Nephron (organoid): ENCODE data around the gene ITGA1.

Source experiments
- H3K27ac Mint-ChIP-seq, 3 experiments: 2 replicates each; pipeline ENCODE4 v1.8.0; 2020; ENCODE audit warnings: mixed read lengths in 3 of 3, mild to moderate bottlenecking in 2 of 3, moderate library complexity in 1 of 3
- H3K27me3 Mint-ChIP-seq: 2 replicates; pipeline ENCODE4 v1.8.0; 2021; ENCODE audit warnings: low read depth, mild to moderate bottlenecking, moderate library complexity, mixed read lengths
- H3K36me3 Mint-ChIP-seq: 2 replicates; pipeline ENCODE4 v1.8.0; 2020; ENCODE audit warnings: low read depth, mixed read lengths
- H3K4me1 Mint-ChIP-seq: 2 replicates; pipeline ENCODE4 v1.8.0; 2020; ENCODE audit warnings: mixed read lengths
- H3K4me3 Mint-ChIP-seq, 3 experiments: 2 replicates each; pipeline ENCODE4 v1.8.0; 2020; ENCODE audit warnings: mild to moderate bottlenecking in 3 of 3, mixed read lengths in 3 of 3, moderate library complexity in 2 of 3
- H3K9me3 Mint-ChIP-seq: 2 replicates; pipeline ENCODE4 v1.8.0; 2020; ENCODE audit warnings: mixed read lengths
- TF ChIP-seq, protein P1 (sequence below), 3 experiments: fragments of 200-600 bp; sonication (generic); IDR thresholded peaks; one replicate each; pipeline ENCODE4 v1.5.0; 2021; ENCODE audit warnings: antibody characterized with exemption in 3 of 3; ENCODE audit not compliant: unreplicated experiment in 3 of 3

Gene ITGA1

DNA sequence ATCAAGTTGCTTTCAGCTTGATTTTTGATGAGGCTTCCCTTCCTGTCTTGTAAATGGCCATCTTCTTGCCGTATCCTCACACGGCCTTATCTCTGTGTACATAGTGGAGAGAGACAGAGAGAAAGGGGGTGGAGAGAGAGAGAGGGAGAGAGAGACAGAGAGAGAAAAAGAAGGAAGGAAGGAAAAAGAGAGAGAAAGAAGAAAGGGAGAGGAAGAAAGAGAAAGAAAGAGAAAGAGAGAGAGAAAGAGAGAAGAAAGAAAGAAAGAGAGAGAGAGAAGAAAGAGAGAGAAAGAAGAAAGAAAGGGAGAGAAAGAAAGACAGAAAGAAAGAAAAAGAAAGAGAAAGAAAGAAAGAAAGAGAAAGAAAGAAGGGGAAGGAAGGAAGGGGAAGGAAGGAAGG is 46.6 kb downstream of the ITGA1 start:
- Mint-ChIP-seq H3K36me3 (no peaks in the 10 kb centered on the region), H3K27me3 (no peaks in the 10 kb centered on the region), H3K27ac (no peak overlapping the region)

DNA sequence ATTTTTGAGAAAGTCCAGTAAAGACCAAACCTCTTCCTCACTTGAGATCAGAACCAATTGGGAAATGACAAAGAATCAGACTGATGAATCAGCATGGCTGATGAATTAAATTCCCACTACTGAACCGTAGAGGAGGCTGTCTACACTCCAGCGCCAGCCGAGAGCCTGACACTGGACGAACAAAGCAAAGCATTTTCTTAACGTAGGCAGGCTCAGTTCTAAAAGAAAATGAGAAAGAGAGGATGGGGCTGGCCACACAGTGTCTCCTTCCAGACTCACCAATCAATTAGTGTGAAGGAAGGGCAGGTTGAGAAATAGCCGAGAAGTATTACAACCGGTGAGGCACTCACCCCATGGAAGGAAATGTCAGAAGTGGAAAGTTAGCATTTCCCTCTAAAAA is 49.4 kb downstream of the ITGA1 start:
- H3K4me1 Mint-ChIP-seq, result peaks cover 33% of the 10 kb centered on the region
- no peaks in the 10 kb centered on the region for H3K9me3 Mint-ChIP-seq
- no peaks in the 10 kb centered on the region for H3K27me3 Mint-ChIP-seq
- TF ChIP-seq, protein P1, sequence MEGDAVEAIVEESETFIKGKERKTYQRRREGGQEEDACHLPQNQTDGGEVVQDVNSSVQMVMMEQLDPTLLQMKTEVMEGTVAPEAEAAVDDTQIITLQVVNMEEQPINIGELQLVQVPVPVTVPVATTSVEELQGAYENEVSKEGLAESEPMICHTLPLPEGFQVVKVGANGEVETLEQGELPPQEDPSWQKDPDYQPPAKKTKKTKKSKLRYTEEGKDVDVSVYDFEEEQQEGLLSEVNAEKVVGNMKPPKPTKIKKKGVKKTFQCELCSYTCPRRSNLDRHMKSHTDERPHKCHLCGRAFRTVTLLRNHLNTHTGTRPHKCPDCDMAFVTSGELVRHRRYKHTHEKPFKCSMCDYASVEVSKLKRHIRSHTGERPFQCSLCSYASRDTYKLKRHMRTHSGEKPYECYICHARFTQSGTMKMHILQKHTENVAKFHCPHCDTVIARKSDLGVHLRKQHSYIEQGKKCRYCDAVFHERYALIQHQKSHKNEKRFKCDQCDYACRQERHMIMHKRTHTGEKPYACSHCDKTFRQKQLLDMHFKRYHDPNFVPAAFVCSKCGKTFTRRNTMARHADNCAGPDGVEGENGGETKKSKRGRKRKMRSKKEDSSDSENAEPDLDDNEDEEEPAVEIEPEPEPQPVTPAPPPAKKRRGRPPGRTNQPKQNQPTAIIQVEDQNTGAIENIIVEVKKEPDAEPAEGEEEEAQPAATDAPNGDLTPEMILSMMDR (IDR thresholded peaks at IDR 0.05; ENCODE audit: unreplicated experiment in 3 of 3), result no peak
- H3K27ac Mint-ChIP-seq, result peak overlapping the region; percentile 75 to 82 (median 80)
- no peaks in the 10 kb centered on the region for H3K36me3 Mint-ChIP-seq
- no peak overlapping the region for H3K4me3 Mint-ChIP-seq

More for the DNA sequence above, 46.6 kb downstream of the ITGA1 start:
- Mint-ChIP-seq H3K4me3 (no peak overlapping the region), H3K4me1 (peaks cover 13% of the 10 kb centered on the region), H3K9me3 (no peaks in the 10 kb centered on the region)
- TF ChIP-seq, protein P1 (IDR thresholded peaks at IDR 0.05; ENCODE audit: unreplicated experiment in 3 of 3), result no peak

DNA sequence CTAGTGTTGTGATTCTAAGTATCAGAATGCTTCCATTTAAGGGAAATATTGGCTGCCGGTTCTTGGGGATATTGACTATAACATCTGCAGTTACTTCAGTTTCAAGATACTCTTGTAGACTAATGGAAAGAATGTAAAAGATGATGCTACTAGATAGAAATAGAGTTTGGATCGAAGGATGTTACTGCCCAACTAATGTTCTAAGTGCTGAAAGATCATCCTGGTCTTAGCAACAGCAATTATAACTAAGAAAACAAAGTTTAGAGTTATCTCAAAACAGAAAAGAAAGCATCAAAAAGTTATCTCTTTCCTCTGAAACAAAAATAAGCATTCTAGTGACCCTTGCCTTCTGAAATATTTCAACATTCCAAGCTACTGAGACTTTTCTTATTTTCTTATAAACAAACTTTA is 49.9 kb downstream of the ITGA1 start:
- Mint-ChIP-seq H3K9me3 (no peaks in the 10 kb centered on the region), H3K27ac (peak overlapping the region; percentile 75 to 82 (median 80)), H3K4me3 (no peak overlapping the region), H3K36me3 (no peaks in the 10 kb centered on the region), H3K4me1 (peaks cover 33% of the 10 kb centered on the region), H3K27me3 (no peaks in the 10 kb centered on the region)
- TF ChIP-seq, protein P1 (IDR thresholded peaks at IDR 0.05; ENCODE audit: unreplicated experiment in 3 of 3), result no peak

DNA sequence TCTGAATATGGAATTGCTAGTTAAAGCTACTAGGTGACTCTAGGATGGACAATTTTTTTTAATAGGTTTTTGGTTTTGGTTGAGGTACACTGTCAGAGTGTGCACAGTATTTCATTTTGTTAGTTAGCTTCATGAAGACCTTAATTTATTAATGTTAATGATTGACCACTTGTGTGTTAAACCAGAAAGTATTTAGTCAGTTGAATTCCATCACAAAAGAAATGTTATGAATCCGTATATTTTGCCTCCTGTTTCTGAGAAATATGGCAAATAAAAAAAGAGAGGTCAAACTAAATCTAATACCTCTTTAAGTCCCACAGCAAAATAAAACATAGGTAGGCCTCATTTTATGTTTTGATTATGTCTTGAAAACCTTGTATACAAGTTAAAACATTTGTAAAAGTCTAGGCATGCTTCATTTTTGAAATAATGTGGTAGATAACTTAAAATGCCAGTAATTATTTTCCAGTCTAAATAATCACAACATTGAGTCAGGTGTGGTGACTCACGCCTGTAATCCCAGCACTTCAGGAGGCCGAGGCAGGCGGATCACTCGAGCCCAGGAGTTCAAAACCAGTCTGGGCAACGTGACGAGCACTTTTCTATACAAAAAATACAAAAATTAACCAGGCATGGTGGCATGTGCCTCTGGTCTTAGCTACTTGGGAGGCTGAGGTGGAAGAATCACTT is 50.8 kb downstream of the ITGA1 start:
- H3K27ac Mint-ChIP-seq, result peak overlapping the region; percentile 75 to 82 (median 80)
- TF ChIP-seq, protein P1 (IDR thresholded peaks at IDR 0.05; ENCODE audit: unreplicated experiment in 3 of 3), result no peak
- H3K36me3 Mint-ChIP-seq, result no peaks in the 10 kb centered on the region
- no peaks in the 10 kb centered on the region for H3K27me3 Mint-ChIP-seq
- peaks cover 33% of the 10 kb centered on the region for H3K4me1 Mint-ChIP-seq
- no peaks in the 10 kb centered on the region for H3K9me3 Mint-ChIP-seq
- no peak overlapping the region for H3K4me3 Mint-ChIP-seq

DNA sequence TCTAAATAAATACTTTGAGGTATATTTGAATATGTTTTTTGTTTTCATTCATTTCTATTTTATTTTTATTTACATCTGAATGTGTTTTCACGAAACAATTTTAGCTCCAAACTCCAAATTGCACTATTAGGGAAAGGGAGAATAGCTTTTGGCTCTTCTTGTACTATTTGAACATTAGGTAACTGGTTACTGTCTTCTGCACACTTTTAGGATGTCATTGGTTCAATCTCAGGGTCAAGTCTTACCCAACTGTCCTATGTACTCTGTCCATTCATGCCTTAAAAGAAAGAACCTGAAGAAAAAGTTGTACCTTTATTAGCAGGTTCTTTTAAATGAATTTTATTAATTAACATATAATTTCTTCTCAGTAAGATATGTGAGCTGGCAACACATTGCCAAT is 51.6 kb downstream of the ITGA1 start:
- no peaks in the 10 kb centered on the region for H3K9me3 Mint-ChIP-seq
- H3K27ac Mint-ChIP-seq, result peak overlapping the region; percentile 94 to 98 (median 97)
- no peaks in the 10 kb centered on the region for H3K36me3 Mint-ChIP-seq
- H3K27me3 Mint-ChIP-seq, result no peaks in the 10 kb centered on the region
- H3K4me3 Mint-ChIP-seq, result no peak overlapping the region
- TF ChIP-seq, protein P1 (IDR thresholded peaks at IDR 0.05; ENCODE audit: unreplicated experiment in 3 of 3), result no peak
- H3K4me1 Mint-ChIP-seq, result peaks cover 38% of the 10 kb centered on the region
